ENCODE measurements around the gene LTBP4. TPM values are rescaled to one million over a fixed set of nuclear protein-coding genes. Genes with fewer than 3 reads are reported as not detected.

Gene LTBP4
- total RNA-seq, 1 experiment from 2014 or later = 20.3 TPM

- Mint-ChIP-seq H3K4me3 (ENCODE audit: low read depth, unreplicated experiment) (no peak overlapping the region), H3K27ac (ENCODE audit: unreplicated experiment) (no peak overlapping the region), H3K27me3 (ENCODE audit: unreplicated experiment) (no peaks in the 10 kb centered on the region), H3K36me3 (ENCODE audit: insufficient read depth, unreplicated experiment) (peaks cover 51% of the 10 kb centered on the region), H3K9me3 (ENCODE audit: low read depth, unreplicated experiment) (no peaks in the 10 kb centered on the region), H3K4me1 (ENCODE audit: low read depth, unreplicated experiment) (peaks cover 13% of the 10 kb centered on the region)
- intact Hi-C loops (cut with micrococcal nuclease; ENCODE audit: unreplicated experiment) = no loop called here
- no TSS peak for BruUV-seq (replicated peaks)
- TF ChIP-seq CTCF (IDR thresholded peaks at IDR 0.05; ENCODE audit: unreplicated experiment) = no peak
- CTCF ChIA-PET = interaction anchor here (0.6 kb wide), 1 partner anchor 349 kb away, joined by 3 read pairs; no protein-coding TSS in a partner anchor
- no peak for DNase-seq
Observed at GRCh38 chr19:40586611-40587010, 14.6 kb upstream of the LTBP4 start.

DNA sequence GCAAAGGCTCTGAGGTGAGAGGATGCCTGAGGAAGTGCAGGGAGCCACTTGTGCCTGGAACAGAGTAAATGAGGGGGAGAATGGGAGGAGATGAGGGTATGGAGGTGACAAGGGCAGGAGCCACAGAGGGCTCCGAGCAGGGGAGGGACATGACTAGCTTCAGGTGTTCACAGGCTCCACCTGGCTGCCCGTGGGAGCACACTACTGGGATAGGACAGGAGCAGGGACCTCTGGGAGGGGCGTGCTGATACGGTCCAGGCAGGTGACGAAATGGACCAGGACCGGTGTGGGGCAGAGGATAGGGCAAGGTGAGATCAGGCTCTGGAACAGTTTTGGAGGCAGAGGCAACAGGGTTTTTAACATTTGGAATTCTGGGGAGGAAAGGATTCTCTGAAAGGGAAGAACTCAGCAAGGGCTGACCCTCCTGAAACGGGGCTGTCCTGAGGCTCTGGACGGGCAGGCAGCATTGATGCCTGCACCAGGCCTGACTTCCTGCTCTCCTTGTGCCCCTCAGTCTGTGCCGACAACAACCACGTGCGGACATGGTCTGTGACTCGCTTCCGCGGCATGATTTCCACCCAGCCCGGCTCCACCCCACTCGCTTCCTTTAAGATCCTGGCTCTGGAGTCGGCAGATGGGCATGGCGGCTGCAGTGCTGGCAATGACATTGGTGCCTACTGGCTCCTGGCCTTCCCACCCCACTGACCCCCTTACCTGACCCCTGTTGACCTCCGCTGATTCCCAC is 12.9 kb upstream of the LTBP4 start:
- intact Hi-C loops (cut with micrococcal nuclease; ENCODE audit: unreplicated experiment) = no loop called here
- BruUV-seq (replicated peaks) = no TSS peak
- H3K4me1 Mint-ChIP-seq (ENCODE audit: low read depth, unreplicated experiment) = peaks cover 13% of the 10 kb centered on the region
- H3K36me3 Mint-ChIP-seq (ENCODE audit: insufficient read depth, unreplicated experiment) = peaks cover 51% of the 10 kb centered on the region
- no peaks in the 10 kb centered on the region for H3K9me3 Mint-ChIP-seq (ENCODE audit: low read depth, unreplicated experiment)
- no peak overlapping the region for H3K4me3 Mint-ChIP-seq (ENCODE audit: low read depth, unreplicated experiment)
- H3K27me3 Mint-ChIP-seq (ENCODE audit: unreplicated experiment) = no peaks in the 10 kb centered on the region
- no peak for TF ChIP-seq CTCF (IDR thresholded peaks at IDR 0.05; ENCODE audit: unreplicated experiment)
- no peak for DNase-seq
- CTCF ChIA-PET = no interaction called here
- no peak overlapping the region for H3K27ac Mint-ChIP-seq (ENCODE audit: unreplicated experiment)

GRCh38 chr19:40588926-40589569 is 12.1 kb upstream of the LTBP4 start:
- no peak overlapping the region for H3K27ac Mint-ChIP-seq (ENCODE audit: unreplicated experiment)
- no TSS peak for BruUV-seq (replicated peaks)
- CTCF ChIA-PET = no interaction called here

More at GRCh38 chr19:40588926-40589569, 12.1 kb upstream of the LTBP4 start:
- no peak for DNase-seq
- intact Hi-C loops (cut with micrococcal nuclease; ENCODE audit: unreplicated experiment) = no loop called here
- Mint-ChIP-seq H3K4me3 (ENCODE audit: low read depth, unreplicated experiment) (no peak overlapping the region), H3K4me1 (ENCODE audit: low read depth, unreplicated experiment) (peaks cover 13% of the 10 kb centered on the region), H3K27me3 (ENCODE audit: unreplicated experiment) (no peaks in the 10 kb centered on the region), H3K9me3 (ENCODE audit: low read depth, unreplicated experiment) (no peaks in the 10 kb centered on the region), H3K36me3 (ENCODE audit: insufficient read depth, unreplicated experiment) (peaks cover 48% of the 10 kb centered on the region)
- no peak for TF ChIP-seq CTCF (IDR thresholded peaks at IDR 0.05; ENCODE audit: unreplicated experiment)
